B cell (primary cell): ENCODE data around the gene ANTXR2. TPM values are rescaled to one million over a fixed set of nuclear protein-coding genes. Genes with fewer than 3 reads are reported as not detected.

ENCODE experiments used
- ATAC-seq: fragments of 200-7000 bp; cut with Tn5 transposase; one replicate; pipeline ENCODE4 v1.10.0; 2021; ENCODE audit warnings: low read depth, mild to moderate bottlenecking, moderate number of reproducible peaks, moderate library complexity
- CTCF ChIA-PET: fragments of 350-600 bp; sonication (Branson Sonifier 250); formaldehyde crosslinking; loops from one replicate; lab custom pipeline; 2021; ENCODE audit warnings: antibody characterized with exemption, inconsistent platforms; lab: Charles Lee
- POLR2A ChIA-PET: fragments of 350-600 bp; sonication (Branson Sonifier 250); formaldehyde crosslinking; loops from one replicate; lab custom pipeline; 2021; ENCODE audit warnings: antibody characterized with exemption; lab: Charles Lee
- DNase-seq: peaks from one replicate; pipeline ENCODE4 v3.0.0; 2013
- H2AFZ ChIP-seq: 2 replicates; pipeline ENCODE4 v1.6.1; 2012; ENCODE audit warnings: mild to moderate bottlenecking, low read depth, low read length; ENCODE audit not compliant: insufficient read depth, poor library complexity, severe bottlenecking
- H3K27ac ChIP-seq, 2 donors: 1 replicate in 1 of 2; 2 replicates in 1 of 2; pipeline ENCODE4 v1.5.1; 2012 to 2013; ENCODE audit warnings: low read length in 2 of 2, mild to moderate bottlenecking in 2 of 2, moderate library complexity in 1 of 2
- H3K27me3 ChIP-seq, 4 experiments: fragments of 200-600 bp in 1 of 4; sonication (generic) in 1 of 4; replicated peaks in 1 of 4; 1 replicate in 2 of 4; 2 replicates in 2 of 4; pipeline versions ENCODE4 v1.6.1 to v1.7.0; 2013 to 2016; ENCODE audit warnings: low read length in 3 of 4, mild to moderate bottlenecking in 2 of 4, mixed read lengths in 1 of 4, moderate library complexity in 1 of 4; ENCODE audit not compliant: insufficient read depth in 4 of 4, control insufficient read depth in 3 of 4; ENCODE audit errors: control extremely low read depth in 1 of 4
- H3K36me3 ChIP-seq, 2 experiments: replicated peaks in 1 of 2; 1 replicate in 1 of 2; 2 replicates in 1 of 2; pipeline versions ENCODE4 v1.6.1 to v1.7.1; 2013; ENCODE audit warnings: low read length in 1 of 2; ENCODE audit not compliant: insufficient read depth in 2 of 2, control insufficient read depth in 1 of 2; ENCODE audit errors: control extremely low read depth in 1 of 2, extremely low read depth in 1 of 2
- H3K4me1 ChIP-seq, 2 donors: fragments of 200-600 bp in 1 of 2; sonication (generic) in 1 of 2; 1 replicate in 1 of 2; 2 replicates in 1 of 2; pipeline versions ENCODE4 v1.5.1 to v1.6.1; 2013 to 2017; ENCODE audit warnings: low read length in 2 of 2; ENCODE audit not compliant: control insufficient read depth in 2 of 2, insufficient read depth in 2 of 2
- H3K4me2 ChIP-seq: replicated peaks from 2 replicates; pipeline ENCODE3; 2012; ENCODE audit warnings: mild to moderate bottlenecking, low read depth, low read length; ENCODE audit not compliant: poor library complexity, severe bottlenecking
- H3K4me3 ChIP-seq, 5 experiments: fragments of 200-600 bp in 1 of 5; sonication (generic) in 1 of 5; 1 replicate in 3 of 5; 2 replicates in 2 of 5; pipeline versions ENCODE4 v1.5.1 to v1.7.0; 2011 to 2016; ENCODE audit warnings: low read length in 4 of 5, mild to moderate bottlenecking in 4 of 5, low read depth in 2 of 5, control low read depth in 1 of 5, moderate library complexity in 1 of 5; ENCODE audit not compliant: insufficient read depth in 1 of 5; ENCODE audit errors: control extremely low read depth in 1 of 5, extremely low read depth in 1 of 5
- H3K79me2 ChIP-seq: fragments of 200-600 bp; sonication (generic); one replicate; pipeline ENCODE4 v1.6.0; 2016; ENCODE audit warnings: low read length; ENCODE audit not compliant: control insufficient read depth, insufficient read depth
- H3K9ac ChIP-seq: fragments of 200-600 bp; sonication (generic); 2 replicates; pipeline ENCODE4 v1.6.1; 2017; ENCODE audit warnings: mild to moderate bottlenecking, low read length, moderate library complexity
- H3K9me3 ChIP-seq, 3 donors: one replicate each; pipeline versions ENCODE4 v1.6.1 to v1.7.1; 2013; ENCODE audit warnings: low read length in 2 of 3; ENCODE audit not compliant: control insufficient read depth in 2 of 3, insufficient read depth in 1 of 3; ENCODE audit errors: control extremely low read depth in 1 of 3
- H4K20me1 ChIP-seq: 2 replicates; pipeline ENCODE4 v1.6.0; 2012; ENCODE audit warnings: mild to moderate bottlenecking, low read length; ENCODE audit not compliant: insufficient read depth, control insufficient read depth, poor library complexity, severe bottlenecking
- H3K27ac Mint-ChIP-seq: one replicate; pipeline ENCODE4 v1.8.0; 2021; ENCODE audit warnings: mixed read lengths
- H3K27me3 Mint-ChIP-seq: one replicate; pipeline ENCODE4 v1.8.0; 2021; ENCODE audit warnings: mixed read lengths
- H3K4me1 Mint-ChIP-seq: one replicate; pipeline ENCODE4 v1.8.0; 2021; ENCODE audit warnings: mixed read lengths
- H3K4me3 Mint-ChIP-seq: one replicate; pipeline ENCODE4 v1.8.0; 2021; ENCODE audit warnings: mixed read lengths
- H3K9me3 Mint-ChIP-seq: one replicate; pipeline ENCODE4 v1.8.0; 2022; ENCODE audit warnings: mixed read lengths; ENCODE audit not compliant: insufficient read depth
- EZH2 ChIP-seq: IDR thresholded peaks from 2 replicates; pipeline ENCODE4 v1.6.1; 2012; ENCODE audit warnings: borderline replicate concordance, low read depth, mild to moderate bottlenecking, moderate library complexity, low read length; ENCODE audit not compliant: insufficient read depth, poor library complexity, severe bottlenecking
- WGBS: methylation state at CpG from one replicate; pipeline ENCODE4 v1.1.5; 2013; ENCODE audit warnings: missing lambda C conversion rate; ENCODE audit not compliant: insufficient coverage; 5-methylcytosine and 5-hydroxymethylcytosine counted together
- intact Hi-C: fragments of 100-400 bp; cut with micrococcal nuclease; formaldehyde crosslinking; loops from one replicate; pipeline ENCODE4 v1.10.0; 2022
- polyA plus RNA-seq: library from polyadenylated mRNA; depleted of rRNA; stranded (reverse); fragments of >200 nt; gene quantifications from 2 replicates; pipeline ENCODE4 v1.2.3, GENCODE V29; 2012
- total RNA-seq, 2 donors: library from RNA; stranded (reverse); fragments of 120-200 nt in 1 of 2; gene quantifications; 1 replicate in 1 of 2; 2 replicates in 1 of 2; pipeline versions ENCODE4 v1.2.3 to v1.2.4, GENCODE V29; 2013 to 2022
- TF ChIP-seq, protein P1 (sequence below): fragments of 200-600 bp; IDR thresholded peaks from one replicate; pipeline ENCODE4 v1.8.0; 2022; ENCODE audit warnings: antibody characterized with exemption, mild to moderate bottlenecking

ANTXR2 gene
- total and polyA plus RNA-seq, 2 donors (not counting 1 experiment from before 2014, with no cell fraction given) = 10.6 to 63.0 TPM

DNA sequence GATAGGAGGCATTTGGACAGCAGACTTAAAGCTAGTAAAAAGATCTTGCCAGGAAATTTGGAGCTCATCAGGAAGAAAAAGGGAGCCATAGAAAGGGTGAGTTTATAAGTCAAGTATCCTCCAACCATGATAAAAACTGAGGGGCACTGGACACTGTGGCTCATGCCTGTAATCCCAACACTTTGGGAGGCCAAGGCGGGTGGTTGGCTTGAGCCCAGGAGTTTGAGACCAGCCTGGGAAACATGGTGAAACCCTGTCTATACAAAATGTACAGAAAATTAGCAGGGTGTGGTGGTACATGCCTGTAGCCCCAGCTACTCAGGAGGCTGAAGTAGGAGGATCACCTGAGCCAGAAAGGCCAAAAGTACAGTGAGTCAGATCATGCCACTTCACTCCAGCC lies 48.7 kb downstream of the ANTXR2 start:
- intact Hi-C loops = no loop called here
- WGBS = no CpG with 5 or more reads among the region's 1 CpG
- no peaks in the 10 kb centered on the region for H3K4me1 Mint-ChIP-seq

DNA sequence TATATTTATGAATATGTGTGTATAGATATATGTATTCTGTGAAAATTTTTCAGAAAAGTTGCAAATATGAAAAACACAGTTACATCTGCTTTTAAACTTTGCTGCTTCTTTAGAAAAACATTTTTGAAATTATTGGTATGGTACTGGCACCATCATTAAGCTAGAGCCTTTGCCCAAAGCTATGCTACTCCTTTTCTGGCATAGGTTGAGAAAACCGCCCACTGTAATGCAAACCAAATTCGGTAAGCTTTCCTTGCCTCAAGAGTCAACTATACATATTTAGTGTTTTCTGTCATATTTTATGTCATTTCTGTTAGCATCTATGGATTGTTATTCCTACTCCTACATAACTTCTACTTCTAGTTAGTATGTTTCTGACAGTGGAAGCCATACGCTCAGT lies 50.7 kb downstream of the ANTXR2 start:
- ChIA-PET CTCF (interaction anchor here (0.5 to 1.0 kb wide), 2 partner anchors 11 to 35 kb away, joined by 3 read pairs; no protein-coding TSS in a partner anchor), POLR2A (no interaction called here)
- Mint-ChIP-seq H3K27ac (no peak overlapping the region), H3K9me3 (no peaks in the 10 kb centered on the region), H3K4me3 (no peak overlapping the region), H3K27me3 (no peaks in the 10 kb centered on the region), H3K4me1 (no peaks in the 10 kb centered on the region)
- H4K20me1 ChIP-seq = no peaks in the 10 kb centered on the region
- H3K27me3 ChIP-seq = no peaks in the 10 kb centered on the region
- no peak for DNase-seq
- no CpG with 5 or more reads among the region's 3 CpGs for WGBS
- TF ChIP-seq, protein P1, sequence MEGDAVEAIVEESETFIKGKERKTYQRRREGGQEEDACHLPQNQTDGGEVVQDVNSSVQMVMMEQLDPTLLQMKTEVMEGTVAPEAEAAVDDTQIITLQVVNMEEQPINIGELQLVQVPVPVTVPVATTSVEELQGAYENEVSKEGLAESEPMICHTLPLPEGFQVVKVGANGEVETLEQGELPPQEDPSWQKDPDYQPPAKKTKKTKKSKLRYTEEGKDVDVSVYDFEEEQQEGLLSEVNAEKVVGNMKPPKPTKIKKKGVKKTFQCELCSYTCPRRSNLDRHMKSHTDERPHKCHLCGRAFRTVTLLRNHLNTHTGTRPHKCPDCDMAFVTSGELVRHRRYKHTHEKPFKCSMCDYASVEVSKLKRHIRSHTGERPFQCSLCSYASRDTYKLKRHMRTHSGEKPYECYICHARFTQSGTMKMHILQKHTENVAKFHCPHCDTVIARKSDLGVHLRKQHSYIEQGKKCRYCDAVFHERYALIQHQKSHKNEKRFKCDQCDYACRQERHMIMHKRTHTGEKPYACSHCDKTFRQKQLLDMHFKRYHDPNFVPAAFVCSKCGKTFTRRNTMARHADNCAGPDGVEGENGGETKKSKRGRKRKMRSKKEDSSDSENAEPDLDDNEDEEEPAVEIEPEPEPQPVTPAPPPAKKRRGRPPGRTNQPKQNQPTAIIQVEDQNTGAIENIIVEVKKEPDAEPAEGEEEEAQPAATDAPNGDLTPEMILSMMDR = no peak
- TF ChIP-seq EZH2 = no peak
- H3K79me2 ChIP-seq = no peaks in the 10 kb centered on the region
- no peak overlapping the region for H3K9ac ChIP-seq
- intact Hi-C loops = no loop called here
- no peak for ATAC-seq
- no peak overlapping the region for H3K27ac ChIP-seq
- peaks cover 13 to 53% of the 10 kb centered on the region in 2 experiments for H3K36me3 ChIP-seq
- H3K4me2 ChIP-seq = no peak overlapping the region
- H3K9me3 ChIP-seq = no peaks in the 10 kb centered on the region
- H2AFZ ChIP-seq = no peak overlapping the region
- H3K4me3 ChIP-seq = no peak overlapping the region
- H3K4me1 ChIP-seq = no peaks in the 10 kb centered on the region

More for the DNA sequence above, 48.7 kb downstream of the ANTXR2 start:
- POLR2A ChIA-PET = no interaction called here
- Mint-ChIP-seq H3K4me3 (no peak overlapping the region), H3K27ac (no peak overlapping the region), H3K9me3 (no peaks in the 10 kb centered on the region), H3K27me3 (no peaks in the 10 kb centered on the region)
- no peaks in the 10 kb centered on the region for H3K79me2 ChIP-seq
- H3K36me3 ChIP-seq = peaks cover 11 to 54% of the 10 kb centered on the region in 2 experiments
- no peak for DNase-seq
- H3K4me3 ChIP-seq = no peak overlapping the region
- no peak overlapping the region for H3K9ac ChIP-seq
- no peak overlapping the region for H3K4me2 ChIP-seq
- H3K27ac ChIP-seq = no peak overlapping the region
- H4K20me1 ChIP-seq = no peaks in the 10 kb centered on the region
- H3K27me3 ChIP-seq = no peaks in the 10 kb centered on the region
- H3K9me3 ChIP-seq = no peaks in the 10 kb centered on the region
- CTCF ChIA-PET = no interaction called here
- no peak for TF ChIP-seq EZH2
- TF ChIP-seq, protein P1 = no peak
- ATAC-seq = no peak
- H3K4me1 ChIP-seq = no peaks in the 10 kb centered on the region
- H2AFZ ChIP-seq = no peak overlapping the region
